Measurements from ENCODE around the gene SLC35F4.
"Not testable (repeated sequence)": the region's sequence is repeated elsewhere in the genome, so short reads cannot be mapped to it uniquely, and the experiment has no call there.

Gene SLC35F4

GRCh38 chr14:57732463-57733285 is 133.2 kb downstream of the SLC35F4 start:
- no peak for DNase-seq (ENCODE audit: low spot score)
- in situ Hi-C loops (cut with MboI; ENCODE audit: low pct_unique_long_range_greater_than_20kb, low sequenced_read_pairs, unreplicated experiment) = no loop called here
- no peak for TF ChIP-seq CTCF (IDR thresholded peaks at IDR 0.05; ENCODE audit: extremely low read depth, insufficient read depth, missing control alignments)

- in situ Hi-C loops (cut with MboI; ENCODE audit: low pct_unique_long_range_greater_than_20kb, low sequenced_read_pairs, unreplicated experiment) = no loop called here
- TF ChIP-seq CTCF (IDR thresholded peaks at IDR 0.05; ENCODE audit: extremely low read depth, insufficient read depth, missing control alignments) = no peak
Observed at GRCh38 chr14:57729208-57730187, 136.4 kb downstream of the SLC35F4 start.

GRCh38 chr14:57725399-57726077 is 140.4 kb downstream of the SLC35F4 start:
- no peak for DNase-seq (ENCODE audit: low spot score)
- in situ Hi-C loops (cut with MboI; ENCODE audit: low pct_unique_long_range_greater_than_20kb, low sequenced_read_pairs, unreplicated experiment) = no loop called here
- no peak for TF ChIP-seq CTCF (IDR thresholded peaks at IDR 0.05; ENCODE audit: extremely low read depth, insufficient read depth, missing control alignments)

More at GRCh38 chr14:57729208-57730187, 136.4 kb downstream of the SLC35F4 start:
- DNase-seq (ENCODE audit: low spot score) = no peak

GRCh38 chr14:57722141-57722540 is 143.8 kb downstream of the SLC35F4 start:
- in situ Hi-C loops (cut with MboI; ENCODE audit: low pct_unique_long_range_greater_than_20kb, low sequenced_read_pairs, unreplicated experiment); DNase-seq (ENCODE audit: low spot score): not testable (repeated sequence)

- in situ Hi-C loops (cut with MboI; ENCODE audit: low pct_unique_long_range_greater_than_20kb, low sequenced_read_pairs, unreplicated experiment) = no loop called here
- DNase-seq (ENCODE audit: low spot score) = no peak
- no peak for TF ChIP-seq CTCF (IDR thresholded peaks at IDR 0.05; ENCODE audit: extremely low read depth, insufficient read depth, missing control alignments)
Observed at GRCh38 chr14:57714487-57714931, 151.4 kb downstream of the SLC35F4 start.

- in situ Hi-C loops (cut with MboI; ENCODE audit: low pct_unique_long_range_greater_than_20kb, low sequenced_read_pairs, unreplicated experiment) = no loop called here
- TF ChIP-seq CTCF (IDR thresholded peaks at IDR 0.05; ENCODE audit: extremely low read depth, insufficient read depth, missing control alignments) = no peak
- DNase-seq (ENCODE audit: low spot score) = no peak
Observed at GRCh38 chr14:57712698-57713097, 153.2 kb downstream of the SLC35F4 start.
